ENCODE measurements around the gene NLGN1. TPM values are rescaled to one million over a fixed set of nuclear protein-coding genes. Genes with fewer than 3 reads are reported as not detected.
A peak's percentile ranks its signal among the peaks of the same experiment; 100 is the strongest.

NLGN1 gene
- polyA plus RNA-seq, 1 donor from 2014 or later = 2.7 TPM

- Histone ChIP-seq H3K9me3 (ENCODE audit: low read length) (no peaks in the 10 kb centered on the region), H3K4me2 (ENCODE audit: low read length) (no peak overlapping the region), H3K27ac (ENCODE audit: low read length) (no peak overlapping the region), H3F3A (ENCODE audit: insufficient read depth, low read length, poor library complexity, severe bottlenecking) (peaks cover 7% of the 10 kb centered on the region), H3K27me3 (ENCODE audit: insufficient read depth, low read depth, low read length) (no peaks in the 10 kb centered on the region), H3K79me2 (replicated peaks; ENCODE audit: insufficient read depth, low read length) (no peaks in the 10 kb centered on the region), H3K9me2 (ENCODE audit: insufficient read depth, low read length) (no peaks in the 10 kb centered on the region), H3K36me3 (ENCODE audit: insufficient read depth, low read length) (no peaks in the 10 kb centered on the region), H3K4me3 (ENCODE audit: low read length) (no peak overlapping the region), H4K20me1 (ENCODE audit: insufficient read depth) (no peaks in the 10 kb centered on the region), H2AFZ (ENCODE audit: low read depth, low read length) (no peak overlapping the region), H3K9ac (ENCODE audit: low read length) (no peak overlapping the region)
- TF ChIP-seq MXI1 (conservative IDR thresholded peaks at IDR 0.05; ENCODE audit: poor library complexity, severe bottlenecking) (no peak), SMC3 (conservative IDR thresholded peaks at IDR 0.05; ENCODE audit: poor library complexity) (no peak), TAF1 (IDR thresholded peaks at IDR 0.05; ENCODE audit: low read depth) (no peak), EP300 (conservative IDR thresholded peaks at IDR 0.05; ENCODE audit: poor library complexity, severe bottlenecking) (no peak), RAD21 (conservative IDR thresholded peaks at IDR 0.05) (no peak), EZH2 (IDR thresholded peaks at IDR 0.05; ENCODE audit: borderline replicate concordance, insufficient read depth, low read length, poor library complexity, severe bottlenecking) (no peak), CTCF (IDR thresholded peaks at IDR 0.05; ENCODE audit: poor library complexity, severe bottlenecking) (no peak), REST (IDR thresholded peaks at IDR 0.05; ENCODE audit: borderline replicate concordance) (no peak), POLR2AphosphoS5 (IDR thresholded peaks at IDR 0.05) (no peak)
Measured at GRCh38 chr3:174321548-174321947, 924.0 kb downstream of the NLGN1 start.

- TF ChIP-seq EZH2 (IDR thresholded peaks at IDR 0.05; ENCODE audit: borderline replicate concordance, insufficient read depth, low read length, poor library complexity, severe bottlenecking) (no peak), POLR2AphosphoS5 (IDR thresholded peaks at IDR 0.05) (peak; percentile 72), CTCF (IDR thresholded peaks at IDR 0.05; ENCODE audit: poor library complexity, severe bottlenecking) (no peak), TAF1 (IDR thresholded peaks at IDR 0.05; ENCODE audit: low read depth) (no peak), EP300 (conservative IDR thresholded peaks at IDR 0.05; ENCODE audit: poor library complexity, severe bottlenecking) (peak; percentile 91), REST (IDR thresholded peaks at IDR 0.05; ENCODE audit: borderline replicate concordance) (peak; percentile 35), RAD21 (conservative IDR thresholded peaks at IDR 0.05) (peak; percentile 19), MXI1 (conservative IDR thresholded peaks at IDR 0.05; ENCODE audit: poor library complexity, severe bottlenecking) (no peak), SMC3 (conservative IDR thresholded peaks at IDR 0.05; ENCODE audit: poor library complexity) (no peak)
- peak overlapping the region; percentile 4 for H3K27ac ChIP-seq (ENCODE audit: low read length)
- H3K27me3 ChIP-seq (ENCODE audit: insufficient read depth, low read depth, low read length) = no peaks in the 10 kb centered on the region
- H3K9me2 ChIP-seq (ENCODE audit: insufficient read depth, low read length) = no peaks in the 10 kb centered on the region
- H3K4me2 ChIP-seq (ENCODE audit: low read length) = no peak overlapping the region
- no peak overlapping the region for H3K9ac ChIP-seq (ENCODE audit: low read length)
- H2AFZ ChIP-seq (ENCODE audit: low read depth, low read length) = no peak overlapping the region
- H3K36me3 ChIP-seq (ENCODE audit: insufficient read depth, low read length) = no peaks in the 10 kb centered on the region
- H3K4me3 ChIP-seq (ENCODE audit: low read length) = no peak overlapping the region
- H3K79me2 ChIP-seq (replicated peaks; ENCODE audit: insufficient read depth, low read length) = no peaks in the 10 kb centered on the region
- no peaks in the 10 kb centered on the region for H3K9me3 ChIP-seq (ENCODE audit: low read length)
- no peaks in the 10 kb centered on the region for H4K20me1 ChIP-seq (ENCODE audit: insufficient read depth)
- H3F3A ChIP-seq (ENCODE audit: insufficient read depth, low read length, poor library complexity, severe bottlenecking) = peaks cover 7% of the 10 kb centered on the region
Measured at GRCh38 chr3:174322789-174323188, 925.2 kb downstream of the NLGN1 start.

All from neural cell (in vitro differentiated cells).